HUDEP-2 (cell line): Measurements from ENCODE around the gene IQSEC1.

Experiments
- DNase-seq, 76 experiments: peaks; one replicate each; lab custom pipeline; 2025; ENCODE audit not compliant: unreplicated experiment in 76 of 76; lab: John Stamatoyannopoulos, UW

The IQSEC1 gene

DNA sequence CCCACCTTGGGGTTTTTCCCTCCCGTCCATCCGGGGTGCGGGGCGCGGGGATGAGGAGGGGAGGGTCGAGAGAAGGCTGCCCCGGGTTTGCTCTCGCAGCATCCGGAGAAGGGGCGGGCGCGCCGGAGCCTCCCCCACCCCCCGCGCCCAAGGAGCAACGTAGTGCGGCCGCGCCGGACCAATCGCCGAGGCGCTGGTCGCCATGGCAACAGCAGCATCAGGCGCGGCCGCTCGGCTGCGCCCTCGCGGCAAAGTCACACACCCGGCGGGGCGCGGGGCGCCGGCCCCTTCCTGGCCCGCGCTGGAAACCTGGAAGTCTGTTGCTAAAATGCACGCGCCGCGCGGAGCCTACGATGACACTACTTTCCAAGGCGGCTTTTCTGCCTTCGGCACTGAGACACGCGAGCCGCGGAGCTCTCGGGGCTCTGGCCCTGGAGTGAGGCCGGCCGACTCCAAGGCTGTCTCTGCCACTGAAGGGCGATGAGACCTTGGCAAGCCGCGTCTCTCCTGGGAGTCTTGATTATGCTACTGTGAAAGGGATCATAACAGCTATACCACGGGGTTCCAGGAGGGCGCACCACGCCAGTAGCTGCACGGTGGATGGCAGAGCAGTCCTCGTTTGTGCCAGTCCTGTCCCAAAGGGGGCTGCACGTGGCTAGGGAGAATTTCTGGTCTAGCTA is at the start of gene IQSEC1:
Gene IQSEC1, minus strand, starts transcription at position 104 of the 680 bp plus-strand sequence. CDS start 415 bp downstream, outside the sequence.
- no peak for DNase-seq

DNA sequence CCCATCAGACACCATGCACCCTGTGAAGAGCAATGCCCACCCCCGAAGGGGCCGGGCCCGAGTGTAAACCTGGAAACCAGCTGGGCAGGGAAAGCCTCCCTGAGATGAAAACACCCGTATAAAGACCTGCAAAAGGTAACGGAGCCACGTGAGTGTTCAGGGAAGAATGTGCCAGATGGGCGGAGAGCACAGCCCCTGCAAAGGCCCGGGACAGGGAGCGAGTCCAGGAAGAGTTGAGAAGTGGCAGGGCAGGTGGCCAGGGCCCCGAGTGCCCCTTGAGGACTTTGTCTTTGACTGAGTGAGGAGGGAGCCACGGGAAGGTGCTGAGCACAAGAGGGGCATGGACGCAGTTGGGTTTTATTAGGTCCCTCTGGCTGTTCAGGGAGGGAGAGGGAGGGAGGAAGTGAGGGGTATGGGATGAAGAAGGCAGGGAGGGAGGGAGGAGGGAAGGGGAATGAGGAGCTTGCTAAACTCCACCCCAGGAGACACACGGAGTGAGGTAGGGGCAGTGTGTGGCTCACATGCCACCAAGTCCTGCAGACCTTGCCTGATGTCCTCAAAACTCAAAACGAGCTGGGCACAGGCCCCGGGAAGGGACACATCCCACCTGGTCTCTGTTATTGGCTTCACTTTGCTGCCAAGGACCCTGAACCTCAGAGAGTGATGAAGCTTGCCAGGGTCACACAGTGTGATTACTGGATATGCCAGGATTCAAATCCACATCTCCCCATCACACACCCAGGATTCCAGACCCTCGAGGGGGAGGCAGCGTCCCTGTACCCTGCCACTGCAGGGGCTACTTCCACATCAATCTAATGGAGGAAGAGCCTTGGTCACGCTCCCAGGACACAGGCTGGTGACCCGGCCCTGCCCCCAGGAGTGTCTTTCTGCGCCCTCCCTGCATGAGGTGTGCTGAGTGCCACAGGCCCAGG is 49.1 kb upstream of the IQSEC1 start:
- DNase-seq = no peak

DNA sequence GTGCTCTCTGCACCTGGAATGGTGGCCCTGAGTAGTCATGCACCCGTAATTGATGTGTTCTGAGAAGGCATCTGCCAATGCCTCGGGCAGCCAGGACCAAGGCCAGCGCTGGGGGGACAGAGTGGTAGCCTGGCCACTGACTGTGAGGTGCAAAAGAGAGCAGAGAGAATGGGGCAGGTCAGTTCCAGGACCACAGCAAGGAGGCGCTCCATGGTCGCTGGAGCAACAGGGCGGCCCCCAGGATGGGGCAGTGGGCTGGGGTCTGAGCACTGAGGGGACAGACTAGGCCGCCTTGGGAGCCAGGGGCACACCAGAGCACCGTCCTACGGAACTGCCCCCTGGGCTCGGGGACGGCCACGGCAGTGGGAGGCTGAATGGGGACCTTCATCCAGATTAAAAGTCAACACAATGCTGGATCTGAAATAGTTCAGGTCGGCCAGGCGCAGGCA is 48.3 kb upstream of the IQSEC1 start:
- no peak for DNase-seq

DNA sequence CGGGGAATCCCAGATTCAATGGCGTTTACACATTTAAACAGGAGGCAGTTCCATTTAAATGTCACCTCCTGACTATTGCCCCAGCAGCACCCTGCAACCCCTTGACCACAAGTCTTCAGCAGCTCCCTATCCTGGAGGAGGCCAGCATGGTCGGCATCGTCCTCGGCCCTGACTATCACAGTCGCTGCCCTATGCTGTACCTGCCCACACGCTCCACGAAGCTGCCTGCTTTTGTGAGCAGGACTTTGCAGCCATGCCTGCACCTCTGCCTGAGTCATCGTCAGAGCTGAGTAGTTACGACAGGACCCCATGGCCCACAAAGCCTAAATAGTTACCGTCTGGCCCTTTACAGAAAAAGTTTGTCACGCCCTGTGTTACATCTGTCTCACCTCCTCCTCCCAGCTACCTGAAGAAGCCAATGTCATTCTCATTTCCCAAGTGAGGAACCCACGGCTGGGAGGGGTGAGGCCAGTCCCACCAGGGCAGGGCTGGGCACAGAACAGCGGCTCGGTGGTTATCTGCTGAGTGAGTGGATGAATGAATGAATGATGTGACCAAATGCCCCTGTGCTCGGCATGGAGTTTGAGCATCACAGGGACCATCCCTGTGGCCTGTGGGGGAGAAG is 47.8 kb upstream of the IQSEC1 start:
- no peak for DNase-seq

DNA sequence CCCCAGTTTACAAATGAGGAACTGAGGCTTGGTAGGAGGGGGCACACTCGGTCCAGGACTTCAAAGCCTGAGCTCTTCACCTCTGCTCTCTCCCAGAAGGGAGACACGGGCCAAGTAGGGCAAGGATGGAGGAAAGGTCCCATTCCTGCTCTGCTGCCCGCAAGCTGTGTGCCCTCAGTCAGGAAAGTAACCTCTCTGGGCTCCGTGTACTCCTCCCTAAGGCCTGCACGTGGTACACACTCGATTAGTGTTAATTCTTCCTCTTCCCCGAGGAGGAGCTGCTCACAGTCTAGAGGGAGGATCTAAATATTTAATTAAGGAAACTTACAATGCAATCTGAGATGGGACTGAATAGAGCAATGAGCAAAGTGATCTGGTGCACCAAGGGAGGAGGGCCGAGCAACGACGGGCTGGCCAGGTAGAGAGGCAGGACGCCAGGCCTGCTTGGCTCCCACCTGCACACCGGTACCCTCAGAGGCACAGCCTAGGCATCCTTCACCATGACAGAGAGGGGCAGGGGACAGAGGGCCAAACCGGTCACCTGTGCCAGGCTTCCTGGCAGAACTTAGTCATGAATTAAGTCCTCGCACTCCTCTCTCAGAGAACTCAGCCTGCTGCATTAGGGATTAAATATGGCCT is 47.2 kb upstream of the IQSEC1 start:
- no peak for DNase-seq

DNA sequence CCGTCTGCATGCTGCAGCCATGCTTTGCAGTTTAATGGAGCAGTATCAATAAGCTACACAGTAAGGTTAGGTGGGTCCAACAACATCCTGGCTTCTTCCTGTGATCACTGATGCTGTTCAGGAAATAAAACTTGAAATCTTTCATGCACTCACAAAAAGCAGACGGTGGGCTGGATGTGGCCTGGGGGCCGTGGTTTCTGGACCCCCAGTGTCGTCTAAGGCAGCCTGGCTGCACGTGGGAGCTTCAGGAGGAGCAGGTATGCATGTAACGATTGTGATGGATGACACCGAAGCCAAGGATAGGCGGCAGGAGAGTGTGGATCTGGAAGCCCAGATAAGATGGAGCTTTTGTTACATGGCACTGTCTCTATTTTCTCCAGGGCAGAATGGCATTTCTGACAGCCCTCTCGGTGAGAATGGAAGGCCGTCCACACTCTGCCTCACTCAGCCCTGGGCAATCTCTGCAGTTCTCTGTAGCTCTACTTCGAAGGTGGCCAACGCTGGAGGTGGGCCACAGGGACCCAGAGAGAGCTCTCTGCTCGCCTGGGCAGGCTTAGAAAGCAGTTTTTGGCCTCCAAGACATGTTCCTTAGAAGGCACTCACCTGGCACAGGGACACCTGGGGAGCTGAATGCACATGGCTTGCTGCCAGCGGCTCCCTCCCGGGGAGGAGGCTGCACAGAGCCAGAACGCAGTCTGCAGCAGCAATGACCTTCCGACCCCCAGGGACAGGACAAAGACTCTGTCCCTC is 46.4 kb upstream of the IQSEC1 start:
- no peak for DNase-seq

DNA sequence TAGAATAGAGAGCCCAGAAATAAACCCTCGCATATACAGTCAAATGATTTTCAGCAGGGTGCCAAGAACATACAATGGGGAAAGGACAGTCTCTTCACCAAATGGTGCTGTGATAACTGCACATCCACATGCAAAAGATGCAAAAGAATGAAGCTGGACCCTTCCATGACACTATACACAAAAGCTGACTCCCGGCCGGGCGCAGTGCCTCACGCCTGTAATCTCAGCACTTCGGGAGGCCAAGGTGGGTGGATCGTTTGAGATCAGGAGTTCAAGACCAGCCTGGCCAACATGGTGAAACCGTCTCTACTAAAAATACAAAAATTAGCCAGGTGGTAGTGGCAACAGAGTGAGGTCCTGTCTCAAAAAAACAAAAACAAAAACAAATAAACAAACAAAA is 43.2 kb upstream of the IQSEC1 start:
- DNase-seq = no peak

DNA sequence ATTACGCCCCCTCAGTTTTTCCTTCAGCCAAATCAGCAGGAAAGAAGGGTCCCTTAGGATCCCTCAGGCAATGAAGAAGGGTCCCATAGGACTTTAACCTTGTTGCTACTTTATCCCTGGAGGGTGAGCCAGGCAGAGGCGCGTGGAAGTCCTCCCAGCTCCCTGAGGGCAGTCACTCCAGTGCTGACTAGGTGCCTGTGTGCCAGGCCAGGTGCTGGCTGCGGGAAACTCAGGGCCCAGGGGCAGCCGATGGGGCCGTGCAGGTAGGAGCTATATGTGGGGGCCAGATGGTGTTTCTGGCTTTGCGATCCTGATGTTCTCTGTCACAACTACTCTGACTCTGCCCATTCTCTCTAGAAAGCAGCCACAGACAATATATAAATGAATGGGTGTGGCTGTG is 42.8 kb upstream of the IQSEC1 start:
- DNase-seq = no peak

DNA sequence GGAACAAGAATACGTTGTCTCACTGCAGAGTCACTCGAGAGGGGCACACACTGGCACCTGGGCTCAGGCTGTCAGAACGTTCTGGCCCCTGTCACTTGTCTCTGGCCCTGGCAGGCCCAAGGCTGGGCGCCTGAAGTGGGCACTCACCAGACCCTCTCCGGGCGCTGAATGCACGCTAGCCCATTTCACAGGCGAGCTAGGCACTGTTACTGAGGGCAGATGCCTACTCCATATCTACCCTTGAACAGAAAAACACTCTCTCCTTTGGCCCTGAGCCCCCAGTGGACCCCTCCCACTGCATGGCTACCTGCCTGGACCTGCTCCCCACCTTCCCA is 42.3 kb upstream of the IQSEC1 start:
- no peak for DNase-seq

DNA sequence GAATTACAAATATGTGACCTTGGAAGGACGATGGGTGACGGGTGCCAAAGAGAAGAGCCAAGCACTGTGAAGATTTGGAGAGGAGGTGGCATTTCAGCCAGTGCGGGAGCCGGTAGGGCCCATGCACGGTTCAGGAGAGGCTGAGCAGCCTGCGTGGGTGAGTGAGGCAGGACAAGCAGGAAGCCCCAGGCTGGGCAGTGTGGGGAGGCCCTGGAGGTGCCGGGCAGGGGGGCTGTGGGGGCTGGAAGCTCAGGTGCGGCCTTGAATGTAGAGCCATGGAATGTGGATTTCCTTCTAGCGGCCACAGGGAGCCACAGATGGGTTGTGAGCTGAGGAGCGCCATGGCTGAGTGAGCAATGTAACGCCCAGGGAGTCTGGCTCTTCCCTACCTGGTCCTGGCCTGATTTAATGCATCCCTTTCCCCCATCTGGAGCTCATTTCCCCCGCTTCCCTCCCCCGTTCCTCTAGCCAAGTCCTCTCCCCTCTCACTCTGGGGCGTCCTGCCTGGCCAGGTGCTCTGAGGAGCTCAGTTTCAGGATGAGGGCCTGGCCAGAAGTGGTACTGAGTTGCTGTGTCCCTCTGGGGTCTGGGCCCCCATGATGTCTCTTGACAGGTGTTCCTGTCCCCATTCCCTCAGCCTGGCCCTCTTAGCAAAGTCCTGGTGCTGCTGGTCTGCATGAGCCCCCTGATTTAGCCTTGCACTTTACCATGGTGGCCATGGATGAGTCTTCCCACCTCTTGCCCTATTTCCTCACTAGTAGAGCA is 41.8 kb upstream of the IQSEC1 start:
- DNase-seq = no peak

DNA sequence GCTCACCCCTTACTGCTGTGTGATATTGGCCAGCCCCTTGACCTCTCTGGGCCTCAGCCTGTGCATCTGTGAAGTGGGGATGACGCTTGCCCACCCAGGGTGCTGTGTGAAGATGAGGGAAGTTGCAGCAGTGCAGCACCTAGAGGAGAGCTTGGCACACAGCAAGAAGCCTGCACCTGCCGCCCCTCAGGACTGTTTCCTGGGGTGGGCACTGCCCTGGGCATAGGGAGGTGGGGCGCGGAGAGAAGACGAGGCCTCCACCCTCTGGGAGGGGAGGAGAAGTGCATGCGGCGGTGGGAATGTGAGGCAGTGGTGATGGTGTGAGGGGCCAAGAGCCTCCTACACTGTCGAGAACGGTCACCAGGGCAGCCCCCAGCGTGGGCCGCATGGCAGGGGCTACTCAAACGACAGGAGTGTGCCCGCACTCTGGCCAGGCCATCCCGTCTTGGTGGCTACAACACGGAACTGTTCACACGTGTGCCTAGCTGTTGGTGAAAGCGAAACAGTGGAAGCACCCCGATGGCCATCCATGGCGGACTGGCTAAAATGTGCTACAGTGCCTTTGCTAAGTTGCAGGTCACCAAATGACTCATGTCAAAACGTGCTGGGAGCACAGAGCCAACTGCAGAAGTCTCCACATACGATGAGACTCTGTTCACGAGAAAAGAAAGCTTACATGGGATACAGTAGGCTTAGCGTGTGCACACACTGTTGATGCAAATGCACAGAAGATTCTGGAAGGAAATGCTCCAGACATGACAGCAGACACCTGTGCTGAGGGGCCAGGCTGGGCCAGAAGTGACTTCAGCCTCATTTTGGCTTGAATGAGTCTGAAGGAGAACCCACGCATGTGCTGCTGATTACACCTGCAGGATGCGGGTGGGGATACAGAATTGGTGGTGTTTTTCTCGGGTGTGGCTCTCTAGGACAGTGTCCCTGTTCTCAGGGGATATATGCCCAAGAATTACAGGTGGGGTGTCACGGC is 40.4 kb upstream of the IQSEC1 start:
- DNase-seq = no peak

DNA sequence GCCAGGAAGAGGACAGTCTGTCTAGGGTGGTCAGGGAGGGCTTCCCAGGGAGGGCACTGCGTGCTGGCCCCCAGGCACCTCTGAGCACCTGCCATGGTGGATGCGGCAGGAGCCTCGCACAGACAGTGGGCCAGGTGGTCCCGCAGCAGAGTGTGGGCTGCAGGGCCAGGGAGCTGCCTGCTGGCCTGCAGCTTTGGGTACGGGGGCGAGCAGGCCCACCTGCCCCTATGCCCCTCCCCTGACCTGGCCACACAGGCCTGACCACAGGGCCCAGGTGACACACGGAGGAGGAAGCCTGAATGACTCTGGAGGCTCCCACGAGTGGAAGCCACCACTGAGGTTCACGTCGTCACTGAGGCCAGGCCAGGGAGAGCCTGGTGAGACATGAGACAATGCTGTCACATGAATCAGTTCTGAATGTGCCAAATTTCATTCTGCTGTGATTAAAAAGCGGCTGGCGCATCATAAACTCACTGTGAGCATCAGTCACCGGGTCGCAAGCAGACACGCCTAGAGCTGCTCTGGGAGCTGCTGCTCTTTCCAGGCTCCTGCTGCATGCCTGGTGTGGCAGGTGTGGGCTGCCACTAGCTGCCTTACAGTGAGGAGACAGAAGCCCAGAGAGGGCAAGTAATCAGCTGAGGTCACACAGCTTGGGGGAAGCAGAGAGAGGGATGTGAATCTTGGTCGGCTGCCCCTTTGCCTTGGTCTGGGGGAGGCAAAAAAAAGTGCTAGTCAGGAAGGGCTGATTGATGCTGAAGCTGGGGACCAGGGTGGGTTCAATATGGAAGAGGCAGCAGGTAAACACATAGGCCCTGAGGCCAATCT is 39.5 kb upstream of the IQSEC1 start:
- no peak for DNase-seq

DNA sequence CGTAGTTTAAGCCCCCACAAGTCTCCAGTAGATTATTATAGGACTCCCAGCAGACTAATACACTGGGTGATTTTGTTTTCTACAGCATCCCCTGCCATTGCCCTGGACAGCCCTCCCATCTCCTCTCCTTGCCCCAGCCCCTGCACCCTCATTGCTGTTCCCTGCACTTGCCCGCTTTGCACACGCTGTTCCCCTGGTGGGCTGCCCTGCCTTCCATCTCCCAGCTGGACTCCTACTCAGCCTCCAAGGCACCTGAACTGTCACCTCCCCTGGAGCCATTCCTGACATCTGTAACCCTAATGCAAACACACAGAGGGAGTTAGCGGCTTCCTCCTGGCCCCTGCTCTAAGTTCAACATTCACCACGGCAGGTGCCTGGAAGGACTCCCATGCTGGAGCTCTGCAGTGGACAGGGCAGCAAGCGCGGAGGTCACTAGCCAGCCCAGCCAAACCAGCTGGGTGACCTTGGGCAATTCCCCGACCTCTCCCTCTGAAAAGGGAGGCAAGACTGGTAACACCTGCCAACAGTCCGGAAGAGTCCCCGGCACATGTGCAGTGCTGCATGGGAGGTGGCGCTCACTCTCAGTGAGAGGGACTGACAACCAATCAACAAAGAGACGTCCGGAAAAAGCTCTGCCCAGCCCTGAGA is 38.8 kb upstream of the IQSEC1 start:
- no peak for DNase-seq

DNA sequence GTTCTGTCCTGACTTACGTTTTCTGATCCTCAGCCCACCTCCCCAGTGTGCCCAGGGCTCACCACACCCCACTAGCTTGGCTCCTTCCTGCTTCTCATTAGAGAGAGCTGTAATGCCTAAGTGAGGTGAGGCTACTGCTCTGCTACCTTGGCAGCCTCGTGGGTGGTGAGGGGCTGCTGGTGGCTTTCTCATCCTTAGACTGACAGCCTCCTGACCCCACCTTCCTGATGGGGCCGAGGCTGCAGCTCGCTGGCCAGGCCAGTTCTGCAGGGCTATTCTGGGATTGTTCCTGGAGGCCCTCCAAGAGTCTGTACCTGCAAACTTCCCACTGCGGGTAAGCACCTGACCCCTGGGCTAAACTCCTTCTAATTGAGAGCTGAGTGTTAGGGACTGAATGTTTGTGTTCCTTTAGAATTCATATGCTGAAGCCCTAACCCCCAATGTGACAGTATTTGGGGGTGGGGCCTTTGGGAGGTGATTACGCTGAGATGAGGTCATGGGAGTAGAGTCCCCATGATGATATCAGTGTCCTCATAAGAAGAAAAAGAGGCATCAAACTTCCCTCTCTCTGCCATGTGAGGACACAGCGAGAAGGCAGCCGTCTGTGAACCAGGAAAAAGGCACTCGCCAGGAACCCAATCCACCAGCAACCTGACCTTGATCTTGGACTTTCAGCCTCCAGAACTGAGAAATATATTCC is 38.1 kb upstream of the IQSEC1 start:
- DNase-seq = no peak

DNA sequence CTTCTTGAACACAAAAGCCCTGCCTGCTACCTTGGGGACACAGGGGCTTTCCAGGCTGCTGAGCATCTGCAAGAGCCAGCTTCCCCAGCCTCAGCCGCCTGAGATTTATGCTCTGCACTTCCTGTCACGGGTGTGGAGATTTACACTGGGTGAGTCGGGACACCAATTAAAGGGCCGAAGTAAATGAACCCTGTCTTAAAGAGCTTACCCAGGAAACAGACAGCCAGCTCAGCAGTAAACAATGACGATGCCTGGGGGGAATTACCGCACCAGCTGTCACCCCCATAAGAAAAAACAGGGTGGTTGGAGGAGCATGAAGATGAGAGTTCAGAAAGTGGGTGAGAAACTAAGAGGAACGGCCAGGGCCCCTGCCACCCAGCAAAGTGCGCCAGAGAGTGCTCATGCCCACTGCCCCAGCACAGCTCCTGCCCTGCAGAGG is 37.5 kb upstream of the IQSEC1 start:
- no peak for DNase-seq

DNA sequence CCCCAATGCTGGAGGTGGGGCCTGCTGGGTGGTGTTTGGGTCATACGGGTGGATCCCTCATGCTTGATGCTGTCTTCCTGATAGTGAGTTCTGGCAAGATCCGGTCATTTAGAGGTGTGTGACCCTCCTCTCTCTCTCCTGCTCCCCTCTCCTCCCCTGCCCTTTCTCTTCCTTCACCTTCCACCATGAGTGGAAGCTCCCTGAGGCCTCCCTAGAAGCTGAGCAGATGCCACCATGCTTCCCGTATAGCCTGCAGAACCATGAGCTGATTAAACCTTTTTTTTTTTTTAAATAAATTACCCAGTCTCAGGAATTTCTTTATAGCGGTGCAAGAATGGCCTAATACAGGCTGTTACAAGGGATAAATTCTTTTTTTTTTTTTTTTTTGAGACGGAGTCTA is 36.3 kb upstream of the IQSEC1 start:
- DNase-seq = no peak

DNA sequence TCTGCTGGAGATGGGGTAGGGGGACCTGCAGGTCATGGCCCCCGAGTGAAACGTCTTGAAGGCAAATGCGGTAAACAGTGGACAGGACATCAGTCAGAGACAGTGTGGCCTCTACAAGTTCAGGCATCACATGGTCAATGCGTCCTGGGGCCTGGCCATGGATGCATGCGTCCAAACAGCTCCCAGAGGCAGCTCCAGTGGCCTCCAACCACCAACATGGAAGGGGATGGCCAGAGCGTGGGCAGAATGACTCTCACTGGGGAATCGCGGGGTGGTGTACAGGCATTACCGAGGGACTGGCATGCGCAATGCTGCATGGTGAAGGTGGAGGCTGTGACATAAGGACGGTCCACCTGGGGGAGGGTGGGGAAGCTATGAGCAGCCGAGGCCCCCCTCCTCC is 35.6 kb upstream of the IQSEC1 start:
- DNase-seq = no peak
